SKM-1 treated with dmso at 0.1 percent for 144 hours (cell line): ENCODE results near the gene SEMA6B.
"Not testable (repeated sequence)": the region's sequence is repeated elsewhere in the genome, so short reads cannot be mapped to it uniquely, and the experiment has no call there.

ENCODE experiments used
- DNase-seq: peaks from one replicate; lab custom pipeline; 2025; ENCODE audit not compliant: unreplicated experiment; lab: John Stamatoyannopoulos, UW

SEMA6B gene

GRCh38 chr19:4527377-4527776, 32.1 kb downstream of the SEMA6B start:
- not testable (repeated sequence) for DNase-seq

GRCh38 chr19:4525563-4526002, 33.9 kb downstream of the SEMA6B start:
- no peak for DNase-seq

- DNase-seq: peak; percentile 50
Observed at GRCh38 chr19:4524808-4525562, 34.5 kb downstream of the SEMA6B start.

- peak; percentile 39 for DNase-seq
Observed at GRCh38 chr19:4523306-4524110, 36.0 kb downstream of the SEMA6B start.

- DNase-seq: no peak
Observed at GRCh38 chr19:4522291-4523002, 37.0 kb downstream of the SEMA6B start.

- DNase-seq: no peak
Observed at GRCh38 chr19:4521888-4522242, 37.6 kb downstream of the SEMA6B start.

- DNase-seq: no peak
Observed at GRCh38 chr19:4521170-4521887, 38.2 kb downstream of the SEMA6B start.

- no peak for DNase-seq
Observed at GRCh38 chr19:4519521-4520277, 39.8 kb downstream of the SEMA6B start.

GRCh38 chr19:4519172-4519496, 40.4 kb downstream of the SEMA6B start:
- DNase-seq: no peak

- no peak for DNase-seq
Observed at GRCh38 chr19:4518345-4519171, 40.9 kb downstream of the SEMA6B start, which contains the start of gene PLIN4. Gene PLIN4 (minus strand): TSS chr19:4518486. CDS start chr19:4518272, 214 bp downstream.

- DNase-seq: no peak
Observed at GRCh38 chr19:4517451-4518057, 41.9 kb downstream of the SEMA6B start.

- DNase-seq: no peak
Observed at GRCh38 chr19:4516939-4517300, 42.6 kb downstream of the SEMA6B start.

- no peak for DNase-seq
Observed at GRCh38 chr19:4516199-4516938, 43.1 kb downstream of the SEMA6B start.

- DNase-seq: no peak
Observed at GRCh38 chr19:4515732-4516131, 43.8 kb downstream of the SEMA6B start.

- DNase-seq: no peak
Observed at GRCh38 chr19:4513248-4513647, 46.2 kb downstream of the SEMA6B start.

- DNase-seq: no peak
Observed at GRCh38 chr19:4512070-4512469, 47.4 kb downstream of the SEMA6B start.

- DNase-seq: no peak
Observed at GRCh38 chr19:4511300-4512054, 48.0 kb downstream of the SEMA6B start.
